SKM-1 treated with dmso at 0.1 percent for 144 hours (cell line): ENCODE results near the gene TDRD1.
A peak's percentile ranks its signal among the peaks of the same experiment; 100 is the strongest.

Experiments used
- DNase-seq: peaks from one replicate; lab custom pipeline; 2025; ENCODE audit not compliant: unreplicated experiment; lab: John Stamatoyannopoulos, UW

The TDRD1 gene

GRCh38 chr10:114173921-114174694 is 5.0 kb upstream of the TDRD1 start, which contains the start of gene CCDC186:
Gene CCDC186, minus strand, starts transcription at chr10:114174203. Its CDS starts 10,935 bp downstream, at chr10:114163268.
- peak; percentile 89 for DNase-seq

GRCh38 chr10:114174695-114175188 is 4.4 kb upstream of the TDRD1 start:
- peak; percentile 86 for DNase-seq

- no peak for DNase-seq
Observed at GRCh38 chr10:114175667-114176066, 3.5 kb upstream of the TDRD1 start.

DNA sequence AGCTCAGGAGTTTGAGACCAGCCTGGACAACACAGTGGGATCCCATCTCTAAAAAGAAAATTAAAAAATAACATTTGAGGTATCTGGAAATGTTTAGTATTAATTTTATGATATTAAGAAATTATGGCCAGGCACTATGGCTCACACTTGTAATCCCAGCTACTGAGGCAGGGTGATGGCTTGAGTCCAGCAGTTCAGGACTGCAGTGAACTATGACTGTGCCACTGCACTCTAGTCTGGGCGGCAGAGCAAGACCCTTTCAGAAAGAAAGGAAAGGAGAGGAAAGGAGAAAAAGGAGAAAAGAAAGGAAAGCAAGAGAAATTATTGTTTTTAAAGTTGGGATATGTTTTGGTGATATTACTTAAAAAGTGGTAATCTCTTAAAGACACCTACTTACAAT is 2.6 kb upstream of the TDRD1 start:
- no peak for DNase-seq

DNA sequence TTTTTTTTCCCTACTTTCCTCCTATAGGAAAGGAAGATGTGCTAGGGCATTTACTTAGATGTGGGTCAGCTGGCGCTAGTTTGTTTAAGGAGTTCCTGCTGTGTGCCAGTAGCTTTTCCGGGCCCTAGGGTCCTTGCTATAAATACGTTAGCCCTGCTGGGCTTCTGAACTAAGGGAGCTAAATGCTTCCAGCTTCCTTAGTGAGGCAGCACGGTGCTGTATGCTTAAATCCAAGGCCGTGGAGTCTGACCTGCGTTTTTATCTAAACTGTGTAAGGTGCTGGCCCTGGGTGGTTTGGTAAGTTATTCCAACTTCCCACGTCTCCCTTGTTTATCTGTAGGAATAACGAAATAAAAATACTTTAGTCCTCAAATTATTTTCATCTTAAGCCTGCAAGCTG is 594 bp downstream of the TDRD1 start:
- DNase-seq: no peak

DNA sequence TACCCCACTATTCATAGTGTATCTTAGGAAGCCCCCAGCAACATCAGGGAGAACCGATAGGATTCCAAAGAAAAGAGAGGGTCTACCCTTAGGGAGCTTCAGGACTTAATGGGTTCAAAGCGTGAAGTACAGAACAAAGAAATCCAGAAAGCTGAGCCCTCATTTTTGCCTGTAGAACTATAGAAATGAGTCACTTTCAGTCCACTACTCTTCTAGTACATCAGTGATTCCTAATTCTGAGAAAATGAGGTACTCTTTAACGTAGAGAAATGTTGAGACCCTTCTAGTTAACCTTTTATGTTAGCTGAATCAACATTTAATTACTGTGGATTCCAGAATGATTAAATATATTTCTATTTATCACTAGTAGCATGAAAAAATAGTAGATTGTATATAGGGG is 1.8 kb downstream of the TDRD1 start:
- DNase-seq: no peak

DNA sequence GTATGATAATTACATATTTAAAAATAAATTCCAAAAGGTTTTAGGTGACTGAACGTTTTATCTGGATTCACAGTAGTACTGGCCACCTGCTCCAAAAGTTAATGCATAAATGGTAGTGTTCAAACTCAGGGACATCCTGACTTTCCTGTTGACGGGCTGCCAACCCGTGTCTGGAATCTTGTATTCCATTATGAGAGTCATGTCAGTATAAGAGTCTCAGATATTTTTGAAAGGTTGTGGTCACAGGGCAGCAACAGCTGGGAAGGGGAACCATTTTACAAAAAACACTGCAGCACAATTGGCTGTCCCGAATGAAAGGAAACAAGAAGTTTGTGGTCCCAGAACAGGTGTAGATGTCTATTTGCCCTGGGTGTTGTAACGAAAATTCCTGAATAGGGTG is 2.8 kb downstream of the TDRD1 start:
- no peak for DNase-seq

DNA sequence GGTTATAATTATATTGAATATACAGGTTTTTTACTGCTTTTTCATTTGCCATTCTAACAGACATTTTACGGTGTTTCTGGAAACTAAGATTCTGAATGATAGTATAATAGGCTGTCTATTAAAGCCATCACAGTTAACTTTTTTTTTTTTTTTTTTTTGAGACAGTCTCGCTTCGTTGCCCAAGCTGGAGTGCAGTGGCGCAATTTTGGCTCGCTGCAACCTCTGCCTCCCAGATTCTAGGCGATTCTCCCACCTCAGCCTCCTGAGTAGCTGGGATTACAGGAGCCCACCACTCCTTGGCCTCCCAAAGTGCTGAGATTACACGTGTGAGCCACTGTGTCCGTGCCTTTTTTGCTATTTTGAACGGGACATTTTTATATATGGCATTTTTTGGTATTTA is 4.4 kb downstream of the TDRD1 start:
- no peak for DNase-seq

DNA sequence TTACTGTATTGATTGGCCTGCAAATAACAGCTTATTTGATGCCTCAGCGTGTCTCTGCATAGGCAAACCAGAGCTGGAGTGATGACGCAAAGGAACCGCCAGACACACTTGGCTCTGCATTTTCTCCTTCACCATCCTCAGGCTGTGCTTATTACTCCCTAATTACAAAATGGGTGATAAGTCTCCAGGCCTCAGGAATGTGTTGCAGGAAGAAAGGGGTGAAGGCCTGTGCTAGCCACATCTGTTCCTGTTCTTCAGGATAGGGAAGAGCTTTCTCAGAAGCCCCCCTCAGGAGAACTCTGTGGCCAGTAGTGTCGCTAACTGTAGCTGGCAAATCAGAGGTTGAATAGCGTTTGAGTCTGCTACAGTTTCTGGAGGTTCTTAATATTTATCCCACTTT is 5.1 kb downstream of the TDRD1 start:
- DNase-seq: no peak

DNA sequence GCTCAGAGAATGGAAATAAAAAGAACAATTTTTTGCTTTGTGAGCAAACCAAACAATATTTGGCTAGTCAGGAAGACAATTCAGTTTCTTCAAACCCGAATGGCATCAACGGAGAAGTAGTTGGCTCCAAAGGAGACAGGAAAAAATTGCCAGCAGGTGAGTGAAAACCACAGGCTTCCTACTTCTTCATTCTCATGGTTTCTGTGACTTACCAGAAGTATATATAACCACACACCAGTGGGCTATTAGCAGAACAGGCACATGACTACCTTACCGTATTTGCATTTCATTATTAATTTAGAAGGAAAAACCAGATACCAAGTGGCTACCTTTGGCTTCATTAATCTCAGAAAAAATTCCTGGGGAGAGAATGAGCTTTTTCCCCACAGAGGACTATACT is 8.8 kb downstream of the TDRD1 start:
- no peak for DNase-seq

DNA sequence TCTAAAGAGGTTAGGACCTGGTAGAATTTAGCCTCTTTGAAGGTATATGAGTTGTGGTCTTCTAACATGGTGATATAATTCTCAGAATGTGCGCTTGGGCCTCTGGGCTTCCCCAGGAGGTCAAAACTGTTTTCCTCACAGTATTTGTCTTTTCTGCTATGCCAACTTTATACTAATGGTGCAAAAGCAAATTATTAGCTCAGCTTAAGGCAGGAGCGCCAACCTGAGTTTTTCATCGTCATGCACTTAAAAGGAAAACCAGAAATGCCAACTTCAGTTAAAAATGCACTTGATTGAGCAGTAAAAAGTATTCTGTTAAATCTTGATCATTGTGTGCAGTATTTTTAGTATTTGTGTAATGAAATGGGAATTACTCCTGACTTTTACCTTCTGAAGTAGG is 9.7 kb downstream of the TDRD1 start:
- no peak for DNase-seq

DNA sequence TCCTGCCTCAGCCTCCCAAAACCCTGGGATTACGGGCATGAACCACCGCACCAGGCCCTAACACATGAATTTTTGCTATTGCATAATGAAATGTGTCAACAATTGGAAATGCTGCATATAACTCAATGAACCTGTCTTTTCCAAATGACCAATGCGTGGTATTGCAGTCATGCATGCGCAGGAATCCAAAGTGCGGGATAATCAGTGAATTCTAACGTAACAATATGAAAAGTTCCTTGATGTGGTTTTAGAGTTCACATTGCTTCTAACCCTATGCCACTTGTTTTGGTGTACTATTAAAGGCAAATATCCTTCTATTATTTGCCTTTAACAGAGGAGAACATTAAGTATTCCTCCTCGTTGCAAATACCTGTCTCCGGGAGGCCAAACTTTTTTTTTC is 10.5 kb downstream of the TDRD1 start:
- DNase-seq: no peak

GRCh38 chr10:114195079-114195478 is 15.9 kb downstream of the TDRD1 start:
- DNase-seq: no peak

- DNase-seq: no peak
Observed at GRCh38 chr10:114199239-114199638, 20.1 kb downstream of the TDRD1 start.

DNA sequence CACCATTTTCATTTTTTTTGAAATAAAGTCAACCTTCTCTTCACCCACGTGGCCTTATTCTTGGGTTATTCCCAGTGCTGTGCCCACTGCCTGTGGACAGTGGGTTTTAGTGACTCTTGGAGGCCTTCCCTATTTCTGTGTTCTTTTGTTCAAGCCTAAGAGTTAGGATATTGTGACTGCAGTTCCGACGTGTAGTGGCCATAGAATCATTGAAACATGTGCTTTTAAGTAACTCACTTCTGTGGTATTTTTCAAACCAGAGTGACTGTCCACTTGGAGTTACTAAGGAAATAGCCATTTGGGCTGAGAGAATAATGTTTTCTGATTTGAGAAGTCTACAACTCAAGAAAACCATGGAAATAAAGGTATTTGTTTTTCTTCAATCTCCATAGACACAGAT is 23.7 kb downstream of the TDRD1 start:
- DNase-seq: no peak

GRCh38 chr10:114206902-114207301 is 27.7 kb downstream of the TDRD1 start:
- DNase-seq: no peak

- peak; percentile 44 for DNase-seq
Observed at GRCh38 chr10:114207349-114207748, 28.2 kb downstream of the TDRD1 start.

DNA sequence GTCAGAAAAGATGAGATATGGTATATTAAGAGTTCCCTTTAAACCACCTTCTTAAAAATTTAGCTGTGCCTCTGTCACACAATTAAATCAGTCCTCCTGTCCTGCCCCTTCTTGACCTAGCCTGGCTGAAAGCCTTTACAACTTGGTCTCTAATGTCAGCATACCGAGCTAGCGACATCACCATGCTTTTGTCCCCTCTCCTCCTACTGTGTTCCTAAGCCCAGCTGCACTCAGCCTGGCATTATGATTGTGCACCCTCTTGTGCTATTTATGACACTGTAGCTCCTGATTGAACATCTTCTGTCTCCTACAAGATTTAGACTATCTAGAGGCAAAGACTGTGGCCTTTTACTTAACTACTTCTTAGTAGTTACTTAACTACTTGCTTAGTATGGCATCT is 29.2 kb downstream of the TDRD1 start:
- no peak for DNase-seq

DNA sequence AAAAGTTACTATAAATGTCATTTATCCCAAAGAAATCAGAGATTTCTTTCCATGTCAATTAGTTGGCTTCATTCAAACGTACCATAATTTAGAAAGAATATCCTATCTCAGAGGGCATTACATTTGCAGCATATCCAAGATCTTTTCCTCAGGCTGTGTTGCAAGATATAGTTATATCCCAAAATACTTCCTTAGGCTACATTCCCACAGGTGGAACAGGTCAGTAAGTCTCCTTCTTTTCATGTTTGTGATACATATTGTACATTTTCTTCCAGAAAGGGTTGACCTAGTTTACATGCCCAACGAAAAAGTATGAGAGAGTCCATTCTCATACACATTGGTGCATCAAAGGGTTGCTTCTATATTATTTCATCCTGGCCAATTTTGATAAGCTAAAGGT is 33.0 kb downstream of the TDRD1 start:
- DNase-seq: no peak

- no peak for DNase-seq
Observed at GRCh38 chr10:114215033-114215432, 35.9 kb downstream of the TDRD1 start.

GRCh38 chr10:114220281-114220680 is 41.1 kb downstream of the TDRD1 start:
- no peak for DNase-seq

- no peak for DNase-seq
Observed at GRCh38 chr10:114221235-114221634, 42.1 kb downstream of the TDRD1 start.

GRCh38 chr10:114223066-114223465 is 43.9 kb downstream of the TDRD1 start:
- DNase-seq: no peak
